ENCODE data around the gene ARMCX1.
"Not testable (repeated sequence)": the region's sequence is repeated elsewhere in the genome, so short reads cannot be mapped to it uniquely, and the experiment has no call there.

ARMCX1 gene

DNA sequence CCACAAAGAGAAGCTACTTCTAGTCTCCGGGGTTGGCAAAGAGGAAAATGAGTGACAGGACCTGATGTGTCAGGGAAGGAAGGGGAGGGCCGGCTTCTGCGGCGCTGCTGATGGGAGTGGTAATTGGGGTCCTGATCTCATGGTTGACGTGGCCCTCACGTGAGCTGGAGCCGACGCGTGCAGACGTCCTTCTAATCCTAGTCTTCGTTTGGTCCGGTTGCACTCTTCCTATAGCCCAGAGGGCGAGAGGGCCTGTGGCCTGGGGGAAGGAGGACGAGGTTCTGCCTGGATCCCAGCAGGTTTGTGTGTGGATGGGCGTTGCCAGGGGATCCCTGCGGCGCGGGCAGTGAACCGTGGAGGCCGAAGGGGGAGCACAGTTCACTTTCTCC is at the start of gene ARMCX1:
ARMCX1 (plus strand) TSS at position 186 of the 389 bp plus-strand sequence. CDS start 2,384 bp downstream, outside the sequence.
- peak; percentile 75 for DNase-seq (ENCODE audit: low read depth)

DNA sequence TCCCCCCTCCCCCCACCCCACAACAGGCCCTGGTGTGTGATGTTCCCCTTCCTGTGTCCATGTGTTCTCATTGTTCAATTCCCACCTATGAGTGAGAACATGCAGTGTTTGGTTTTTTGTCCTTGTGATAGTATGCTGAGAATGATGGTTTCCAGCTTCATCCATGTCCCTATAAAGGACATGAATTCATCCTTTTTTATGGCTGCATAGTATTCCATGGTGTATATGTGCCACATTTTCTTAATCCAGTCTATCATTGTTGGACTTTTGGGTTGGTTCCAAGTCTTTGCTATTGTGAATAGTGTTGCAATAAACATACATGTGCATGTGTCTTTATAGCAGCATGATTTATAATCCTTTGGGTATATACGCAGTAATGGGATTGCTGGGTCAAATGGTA is 47.4 kb upstream of the ARMCX1 start:
- not testable (repeated sequence) for DNase-seq (ENCODE audit: low read depth)

DNA sequence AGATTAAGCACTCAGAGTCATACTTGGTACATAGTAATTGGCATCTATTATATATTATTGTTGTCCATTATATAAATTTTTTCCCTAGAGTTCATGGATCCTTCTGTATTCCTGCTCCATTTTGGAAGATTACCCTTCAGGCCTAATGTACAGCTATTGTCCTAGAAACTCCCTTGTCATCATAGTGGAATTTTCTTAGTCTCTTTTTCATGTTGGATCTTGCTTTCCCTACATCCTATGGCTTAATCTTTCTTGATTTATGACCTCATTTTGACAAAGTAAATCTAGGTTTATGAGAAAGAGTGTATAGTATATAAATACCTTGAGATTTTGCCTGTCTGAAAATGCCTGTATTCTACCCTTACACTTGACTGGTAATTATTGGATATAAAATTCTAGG is 43.0 kb upstream of the ARMCX1 start:
- DNase-seq (ENCODE audit: low read depth), result no peak

DNA sequence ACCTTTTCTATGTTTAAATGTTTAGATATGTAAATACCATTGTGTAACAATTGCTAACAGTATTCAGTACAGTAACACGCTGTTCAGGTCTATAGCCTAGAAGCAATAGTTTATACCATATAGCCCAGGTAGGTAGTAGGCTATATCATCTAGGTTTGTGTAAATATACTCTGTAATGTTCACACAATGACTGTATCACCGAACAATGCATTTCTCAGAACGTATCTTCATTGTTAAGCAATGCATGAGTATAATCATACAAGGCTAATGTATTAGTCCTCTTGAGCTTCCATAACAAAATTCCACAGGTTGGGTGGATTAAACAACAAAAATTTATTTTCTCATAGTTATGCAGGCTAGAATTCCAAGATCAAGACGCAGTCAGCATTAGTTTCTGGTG is 42.4 kb upstream of the ARMCX1 start:
- DNase-seq (ENCODE audit: low read depth), result no peak

- no peak for DNase-seq (ENCODE audit: low read depth)
Observed at GRCh38 chrX:101530944-101531343, 19.4 kb upstream of the ARMCX1 start.

GRCh38 chrX:101539116-101539515 is 11.2 kb upstream of the ARMCX1 start:
- DNase-seq (ENCODE audit: low read depth), result no peak

DNA sequence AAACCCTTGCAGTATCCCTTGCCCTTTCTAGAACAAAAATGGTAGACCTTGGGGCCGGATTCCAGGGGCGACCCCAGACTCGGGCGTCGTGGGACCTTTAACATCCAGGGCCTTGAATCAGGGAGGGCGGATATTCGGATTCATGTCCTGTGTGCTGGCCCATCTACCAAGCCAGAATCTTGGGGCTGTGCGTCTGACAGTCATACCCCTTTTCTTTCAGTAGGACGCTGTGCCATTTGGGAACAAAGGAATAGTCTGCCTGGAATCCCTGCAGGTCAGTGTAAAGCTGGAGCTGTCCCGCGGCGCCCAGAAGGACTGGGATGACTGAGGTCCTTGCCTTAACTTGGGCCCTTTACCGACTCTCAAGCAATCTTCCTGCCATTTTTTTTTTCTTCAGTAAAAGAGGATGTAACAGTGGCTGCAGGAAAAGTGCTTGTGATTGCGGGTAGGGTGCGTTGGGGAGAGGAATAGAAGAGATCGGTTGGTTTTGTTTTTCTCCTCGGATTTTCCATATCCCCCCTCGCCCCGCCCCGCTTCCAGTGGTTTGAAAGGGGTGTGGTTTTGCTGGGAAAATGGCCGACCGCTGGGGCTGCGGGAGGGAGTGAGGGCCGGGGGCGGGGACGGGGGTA is 518 bp downstream of the ARMCX1 start:
- peak; percentile 12 for DNase-seq (ENCODE audit: low read depth)

- no peak for DNase-seq (ENCODE audit: low read depth)
Observed at GRCh38 chrX:101551380-101551767, 1.0 kb downstream of the ARMCX1 start.

DNA sequence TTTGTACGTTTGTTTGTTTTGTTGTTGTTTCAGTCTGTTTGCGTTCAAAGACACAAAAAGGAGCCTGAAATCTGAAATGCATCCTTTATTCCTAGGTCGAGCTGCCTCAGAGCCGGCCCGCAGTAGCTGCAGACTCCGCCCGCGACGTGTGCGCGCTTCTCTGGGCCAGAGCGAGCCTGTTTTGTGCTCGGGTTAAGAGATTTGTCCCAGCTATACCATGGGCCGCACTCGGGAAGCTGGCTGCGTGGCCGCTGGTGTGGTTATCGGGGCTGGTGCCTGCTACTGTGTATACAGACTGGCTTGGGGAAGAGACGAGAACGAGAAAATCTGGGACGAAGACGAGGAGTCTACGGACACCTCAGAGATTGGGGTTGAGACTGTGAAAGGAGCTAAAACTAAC is 2.4 kb downstream of the ARMCX1 start:
- DNase-seq (ENCODE audit: low read depth), result no peak

DNA sequence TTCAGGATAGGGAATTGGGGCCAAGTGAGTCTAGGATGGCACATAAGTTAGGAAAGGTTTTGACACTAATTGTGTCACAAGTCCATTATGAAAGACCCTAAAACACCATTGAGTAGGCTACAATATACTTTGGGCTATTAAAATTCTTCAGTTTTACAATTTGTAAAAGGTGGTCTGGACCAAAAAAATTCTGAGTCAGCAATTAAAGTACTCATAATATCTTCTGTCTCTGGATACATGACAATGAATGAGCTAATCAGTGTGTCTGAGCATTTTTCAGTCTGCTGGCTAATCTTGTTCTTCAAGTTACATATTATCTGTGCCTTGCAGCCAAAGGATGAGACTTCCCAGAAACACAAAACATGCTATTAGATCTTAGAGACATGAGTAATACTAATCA is 14.3 kb downstream of the ARMCX1 start:
- no peak for DNase-seq (ENCODE audit: low read depth)

DNA sequence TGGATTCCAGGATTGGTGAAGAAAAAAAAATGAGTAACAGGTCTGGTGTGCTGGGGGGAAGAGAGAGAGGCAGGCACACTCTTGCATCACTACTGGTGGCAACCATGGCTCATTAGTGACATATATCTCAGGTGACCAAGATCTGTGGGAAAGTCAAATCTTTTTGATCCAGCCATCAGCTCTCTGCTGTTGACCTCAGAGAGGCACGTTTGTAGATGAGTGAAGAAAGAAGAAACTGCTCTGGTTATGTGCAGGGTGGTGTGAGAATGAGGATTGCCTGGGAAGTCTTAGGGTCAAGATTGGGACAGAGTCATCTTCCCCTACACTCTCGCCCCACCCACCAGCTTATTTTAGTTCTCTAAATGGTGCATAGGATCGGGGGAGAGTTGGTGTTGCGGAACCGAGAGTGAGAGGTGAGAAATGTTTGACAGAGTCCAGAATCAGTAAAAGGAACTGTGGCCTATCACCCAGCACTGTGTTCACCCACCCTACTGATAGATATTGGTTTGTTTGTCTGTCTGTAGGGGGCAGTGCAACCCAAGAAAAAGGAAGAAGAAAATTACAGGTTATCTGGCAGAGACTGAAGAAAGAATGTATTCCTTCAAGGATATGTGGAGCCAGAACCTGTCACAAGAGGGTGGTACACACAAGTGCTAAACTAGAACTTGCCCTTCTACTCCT is 45.5 kb downstream of the ARMCX1 start:
- peak; percentile 69 for DNase-seq (ENCODE audit: low read depth)

- not testable (repeated sequence) for DNase-seq (ENCODE audit: low read depth)
Observed at GRCh38 chrX:101599592-101599991, 49.2 kb downstream of the ARMCX1 start.

- DNase-seq (ENCODE audit: low read depth), result no peak
Observed at GRCh38 chrX:101602077-101602476, 51.7 kb downstream of the ARMCX1 start.

All from amniotic epithelial cell (primary cell).